ENCODE data around the gene AMOTL1.

GRCh38 chr11:94775567-94776327, 7.6 kb downstream of the AMOTL1 start:
- TF ChIP-seq CTCF (IDR thresholded peaks at IDR 0.05) (no peak), ZFX (IDR thresholded peaks at IDR 0.05; ENCODE audit: borderline replicate concordance) (no peak)
